Neural progenitor cell (in vitro differentiated cells): Measurements from ENCODE around the gene ZNF518A. TPM values are rescaled to one million over a fixed set of nuclear protein-coding genes. Genes with fewer than 3 reads are reported as not detected.

Experiments
- DNase-seq: peaks from one replicate; pipeline ENCODE4 v3.0.0-alpha.2; 2016; ENCODE audit warnings: low spot score
- H2AFZ ChIP-seq: fragments of 200-600 bp; sonication (generic); replicated peaks from 2 replicates; pipeline ENCODE4 v1.6.1; 2016; ENCODE audit warnings: antibody characterized with exemption
- H3F3A ChIP-seq: fragments of 200-600 bp; sonication (generic); 2 replicates; pipeline ENCODE4 v1.6.1; 2016; ENCODE audit warnings: antibody characterized with exemption, low read depth
- H3K27ac ChIP-seq: fragments of 200-600 bp; sonication (generic); 2 replicates; pipeline ENCODE4 v1.5.1; 2016; ENCODE audit warnings: mild to moderate bottlenecking
- H3K27me3 ChIP-seq: fragments of 200-600 bp; sonication (generic); 2 replicates; pipeline ENCODE4 v1.6.1; 2016; ENCODE audit warnings: mild to moderate bottlenecking, moderate library complexity
- H3K36me3 ChIP-seq: fragments of 200-600 bp; sonication (generic); 2 replicates; pipeline ENCODE4 v1.5.1; 2016
- H3K4me1 ChIP-seq: fragments of 200-600 bp; sonication (generic); 2 replicates; pipeline ENCODE4 v1.6.1; 2016; ENCODE audit warnings: mixed run types
- H3K4me2 ChIP-seq: fragments of 200-600 bp; sonication (generic); 2 replicates; pipeline ENCODE4 v1.6.1; 2016
- H3K4me3 ChIP-seq: fragments of 200-600 bp; sonication (generic); 2 replicates; pipeline ENCODE4 v1.5.1; 2016
- H3K79me2 ChIP-seq: fragments of 200-600 bp; sonication (generic); 2 replicates; pipeline ENCODE4 v1.6.1; 2016; ENCODE audit warnings: low read depth
- H3K9ac ChIP-seq: fragments of 200-600 bp; sonication (generic); 2 replicates; pipeline ENCODE4 v1.6.1; 2016
- H3K9me3 ChIP-seq: fragments of 200-600 bp; sonication (generic); 2 replicates; pipeline ENCODE4 v1.5.1; 2016; ENCODE audit warnings: low read depth
- H4K20me1 ChIP-seq: fragments of 200-600 bp; sonication (generic); 2 replicates; pipeline ENCODE4 v1.6.1; 2016; ENCODE audit warnings: low read depth
- H3K27ac Mint-ChIP-seq: 3 replicates; pipeline ENCODE4 v1.8.0; 2021; ENCODE audit warnings: mixed read lengths
- H3K27me3 Mint-ChIP-seq: 2 replicates; pipeline ENCODE4 v1.8.0; 2022; ENCODE audit warnings: low read depth, mild to moderate bottlenecking, inconsistent platforms, moderate library complexity, mixed read lengths; ENCODE audit not compliant: insufficient read depth
- H3K36me3 Mint-ChIP-seq: 3 replicates; pipeline ENCODE4 v1.8.0; 2021; ENCODE audit warnings: mixed read lengths
- H3K4me1 Mint-ChIP-seq: 3 replicates; pipeline ENCODE4 v1.8.0; 2021; ENCODE audit warnings: mixed read lengths
- H3K4me3 Mint-ChIP-seq: 3 replicates; pipeline ENCODE4 v1.8.0; 2021; ENCODE audit warnings: mild to moderate bottlenecking, moderate library complexity, mixed read lengths
- H3K9me3 Mint-ChIP-seq: 3 replicates; pipeline ENCODE4 v1.8.0; 2020; ENCODE audit warnings: mixed read lengths
- CTCF ChIP-seq: fragments of 200-600 bp; sonication (generic); IDR thresholded peaks from 2 replicates; pipeline ENCODE4 v1.5.1; 2017; ENCODE audit warnings: antibody characterized with exemption, mild to moderate bottlenecking
- EZH2 ChIP-seq: fragments of 200-600 bp; sonication (generic); IDR thresholded peaks from 2 replicates; pipeline ENCODE4 v1.6.1; 2017; ENCODE audit warnings: antibody characterized with exemption, mild to moderate bottlenecking, moderate library complexity
- EZH2phosphoT487 ChIP-seq: fragments of 200-600 bp; sonication (generic); IDR thresholded peaks from 2 replicates; pipeline ENCODE4 v1.6.1; 2017; ENCODE audit warnings: antibody characterized with exemption
- total RNA-seq: library from RNA; depleted of rRNA; stranded (reverse); fragments of >200 nt; gene quantifications from 2 replicates; pipeline ENCODE4 v1.2.3, GENCODE V29; 2015; ENCODE audit warnings: low replicate concordance

The ZNF518A gene
- total RNA-seq, 1 donor from 2014 or later, result 79.9 TPM

GRCh38 chr10:96092999-96093767 lies 36.9 kb upstream of the ZNF518A start:
- Histone ChIP-seq H3K27ac (no peak overlapping the region), H3K9ac (no peak overlapping the region), H2AFZ (no peak overlapping the region), H3K4me2 (no peak overlapping the region), H3K4me1 (no peaks in the 10 kb centered on the region), H3K36me3 (no peaks in the 10 kb centered on the region), H4K20me1 (no peaks in the 10 kb centered on the region), H3K4me3 (no peak overlapping the region), H3K27me3 (no peaks in the 10 kb centered on the region), H3K79me2 (no peaks in the 10 kb centered on the region), H3F3A (no peaks in the 10 kb centered on the region), H3K9me3 (no peaks in the 10 kb centered on the region)
- no peaks in the 10 kb centered on the region for H3K4me1 Mint-ChIP-seq
- no peaks in the 10 kb centered on the region for H3K9me3 Mint-ChIP-seq
- no peaks in the 10 kb centered on the region for H3K36me3 Mint-ChIP-seq
- H3K4me3 Mint-ChIP-seq, result no peak overlapping the region
- no peak for DNase-seq
- H3K27me3 Mint-ChIP-seq, result no peaks in the 10 kb centered on the region
- TF ChIP-seq EZH2phosphoT487 (no peak), EZH2 (no peak), CTCF (no peak)
- no peak overlapping the region for H3K27ac Mint-ChIP-seq

DNA sequence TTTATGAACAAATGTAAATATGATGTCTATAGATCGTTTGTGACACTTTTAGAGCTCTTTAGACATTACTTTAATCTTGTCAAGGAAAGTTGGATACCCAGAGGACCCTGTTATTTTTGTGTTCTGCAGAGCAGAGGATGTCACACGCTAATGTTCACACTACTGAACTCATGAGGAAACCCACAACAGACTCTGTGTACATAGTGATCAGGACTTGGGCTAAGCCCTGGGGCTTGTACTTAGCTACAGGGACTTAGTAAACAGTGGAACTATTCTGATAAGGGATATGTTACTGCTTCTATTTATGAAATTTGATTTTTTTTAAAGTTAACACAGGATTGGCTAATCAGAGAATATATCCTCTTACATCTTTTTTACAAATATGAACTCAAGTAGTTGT lies 36.1 kb upstream of the ZNF518A start:
- Histone ChIP-seq H3K27ac (no peak overlapping the region), H3K4me3 (no peak overlapping the region), H3F3A (no peaks in the 10 kb centered on the region), H3K79me2 (no peaks in the 10 kb centered on the region), H3K9ac (no peak overlapping the region), H4K20me1 (no peaks in the 10 kb centered on the region), H3K4me1 (no peaks in the 10 kb centered on the region), H3K27me3 (no peaks in the 10 kb centered on the region), H3K36me3 (no peaks in the 10 kb centered on the region), H3K9me3 (no peaks in the 10 kb centered on the region), H3K4me2 (no peak overlapping the region), H2AFZ (no peak overlapping the region)
- no peak for DNase-seq
- Mint-ChIP-seq H3K4me1 (no peaks in the 10 kb centered on the region), H3K27ac (no peak overlapping the region), H3K36me3 (no peaks in the 10 kb centered on the region), H3K27me3 (no peaks in the 10 kb centered on the region), H3K9me3 (no peaks in the 10 kb centered on the region), H3K4me3 (no peak overlapping the region)
- TF ChIP-seq EZH2phosphoT487, result no peak
- TF ChIP-seq EZH2, result no peak
- TF ChIP-seq CTCF, result no peak

DNA sequence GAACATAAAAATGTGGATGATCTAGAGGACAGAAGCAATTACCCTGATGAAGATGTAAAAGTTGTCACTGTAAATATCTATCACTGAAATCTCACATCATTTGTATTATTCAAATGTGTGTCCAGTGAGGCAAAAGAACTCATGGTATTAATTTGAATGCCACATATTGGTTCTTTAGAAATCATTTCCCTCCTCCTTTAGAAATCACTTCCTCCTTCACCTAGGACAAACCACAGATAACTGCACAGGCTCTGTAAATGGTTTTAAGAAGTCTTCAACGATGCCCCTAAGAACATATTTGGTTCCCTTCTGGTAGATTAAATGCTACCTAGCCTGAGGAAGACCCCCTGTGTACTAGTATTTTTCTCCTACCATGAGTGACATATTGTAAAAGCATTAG lies 33.1 kb upstream of the ZNF518A start:
- no peaks in the 10 kb centered on the region for H3K9me3 ChIP-seq
- H3K36me3 ChIP-seq, result no peaks in the 10 kb centered on the region
- DNase-seq, result no peak
- no peaks in the 10 kb centered on the region for H3F3A ChIP-seq
- Mint-ChIP-seq H3K27ac (no peak overlapping the region), H3K4me3 (no peak overlapping the region), H3K36me3 (no peaks in the 10 kb centered on the region), H3K27me3 (peaks cover 5% of the 10 kb centered on the region), H3K9me3 (no peaks in the 10 kb centered on the region), H3K4me1 (no peaks in the 10 kb centered on the region)
- no peaks in the 10 kb centered on the region for H3K4me1 ChIP-seq
- TF ChIP-seq EZH2 (no peak), CTCF (no peak), EZH2phosphoT487 (no peak)
- no peak overlapping the region for H3K9ac ChIP-seq
- H3K4me3 ChIP-seq, result no peak overlapping the region
- H3K27ac ChIP-seq, result no peak overlapping the region
- H3K79me2 ChIP-seq, result no peaks in the 10 kb centered on the region
- H3K4me2 ChIP-seq, result no peak overlapping the region
- H2AFZ ChIP-seq, result no peak overlapping the region
- H3K27me3 ChIP-seq, result no peaks in the 10 kb centered on the region
- H4K20me1 ChIP-seq, result no peaks in the 10 kb centered on the region
